Activated T-cell treated with anti-CD3 and anti-CD28 coated beads for 1 hour (primary cell): ENCODE data around the gene F12.
"Not testable (repeated sequence)": the region's sequence is repeated elsewhere in the genome, so short reads cannot be mapped to it uniquely, and the experiment has no call there.

Experiments used
- DNase-seq: peaks from one replicate; pipeline ENCODE4 v3.0.0-alpha.2; 2020; ENCODE audit warnings: low read depth

The F12 gene

GRCh38 chr5:177368869-177369644 is 40.3 kb downstream of the F12 start:
- DNase-seq: no peak

- DNase-seq: no peak
These were observed 41.1 kb downstream of the F12 start for GRCh38 chr5:177367981-177368868.

- no peak for DNase-seq
These were observed 42.0 kb downstream of the F12 start for GRCh38 chr5:177367323-177367848.

- DNase-seq: no peak
These were observed 42.6 kb downstream of the F12 start for GRCh38 chr5:177366528-177367322.

GRCh38 chr5:177365845-177366527 is 43.4 kb downstream of the F12 start:
- no peak for DNase-seq

- DNase-seq: no peak
These were observed 45.0 kb downstream of the F12 start for GRCh38 chr5:177364159-177364962.

- no peak for DNase-seq
These were observed 45.8 kb downstream of the F12 start for GRCh38 chr5:177363565-177363964.

GRCh38 chr5:177362610-177363507 is 46.5 kb downstream of the F12 start:
- peak; percentile 59 for DNase-seq

GRCh38 chr5:177362292-177362609 is 47.1 kb downstream of the F12 start:
- no peak for DNase-seq

- DNase-seq: no peak
These were observed 47.7 kb downstream of the F12 start for GRCh38 chr5:177361418-177362291.

- not testable (repeated sequence) for DNase-seq
These were observed 48.6 kb downstream of the F12 start for GRCh38 chr5:177360740-177361139.

GRCh38 chr5:177359860-177360259 is 49.5 kb downstream of the F12 start:
- no peak for DNase-seq

- DNase-seq: no peak
These were observed 49.9 kb downstream of the F12 start for GRCh38 chr5:177359451-177359851.

GRCh38 chr5:177358370-177358819 is 51.0 kb downstream of the F12 start:
- no peak for DNase-seq

GRCh38 chr5:177357459-177358351 is 51.7 kb downstream of the F12 start, which contains the start of gene RGS14:
TSS of gene RGS14 (plus strand) at chr5:177357924. CDS start at chr5:177358025, 101 bp downstream.
- DNase-seq: peak; percentile 41

GRCh38 chr5:177357146-177357458 is 52.3 kb downstream of the F12 start:
- DNase-seq: no peak

- DNase-seq: no peak
These were observed 52.6 kb downstream of the F12 start for GRCh38 chr5:177356746-177357145.

- DNase-seq: no peak
These were observed 53.5 kb downstream of the F12 start for GRCh38 chr5:177355868-177356168.
